ENCODE measurements around the gene KITLG.

GRCh38 chr12:88573583-88573982, 6.7 kb downstream of the KITLG start:
- TF ChIP-seq PKNOX1 (IDR thresholded peaks at IDR 0.05) (no peak), FOXM1 (IDR thresholded peaks at IDR 0.05; ENCODE audit: borderline replicate concordance) (no peak), CTBP1 (IDR thresholded peaks at IDR 0.05; ENCODE audit: borderline replicate concordance) (no peak), FOXA1 (IDR thresholded peaks at IDR 0.05) (no peak)

All from HEK293T (cell line).